Measurements from ENCODE around the gene ZFP42.
A peak's percentile ranks its signal among the peaks of the same experiment; 100 is the strongest.

ZFP42 gene

GRCh38 chr4:188006285-188006848, 10.8 kb downstream of the ZFP42 start:
- TF ChIP-seq, protein P1, sequence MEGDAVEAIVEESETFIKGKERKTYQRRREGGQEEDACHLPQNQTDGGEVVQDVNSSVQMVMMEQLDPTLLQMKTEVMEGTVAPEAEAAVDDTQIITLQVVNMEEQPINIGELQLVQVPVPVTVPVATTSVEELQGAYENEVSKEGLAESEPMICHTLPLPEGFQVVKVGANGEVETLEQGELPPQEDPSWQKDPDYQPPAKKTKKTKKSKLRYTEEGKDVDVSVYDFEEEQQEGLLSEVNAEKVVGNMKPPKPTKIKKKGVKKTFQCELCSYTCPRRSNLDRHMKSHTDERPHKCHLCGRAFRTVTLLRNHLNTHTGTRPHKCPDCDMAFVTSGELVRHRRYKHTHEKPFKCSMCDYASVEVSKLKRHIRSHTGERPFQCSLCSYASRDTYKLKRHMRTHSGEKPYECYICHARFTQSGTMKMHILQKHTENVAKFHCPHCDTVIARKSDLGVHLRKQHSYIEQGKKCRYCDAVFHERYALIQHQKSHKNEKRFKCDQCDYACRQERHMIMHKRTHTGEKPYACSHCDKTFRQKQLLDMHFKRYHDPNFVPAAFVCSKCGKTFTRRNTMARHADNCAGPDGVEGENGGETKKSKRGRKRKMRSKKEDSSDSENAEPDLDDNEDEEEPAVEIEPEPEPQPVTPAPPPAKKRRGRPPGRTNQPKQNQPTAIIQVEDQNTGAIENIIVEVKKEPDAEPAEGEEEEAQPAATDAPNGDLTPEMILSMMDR (IDR thresholded peaks at IDR 0.05; ENCODE audit: low read depth, low read length), result no peak
- DNase-seq (ENCODE audit: extremely low read depth, low read depth), result no peak

DNA sequence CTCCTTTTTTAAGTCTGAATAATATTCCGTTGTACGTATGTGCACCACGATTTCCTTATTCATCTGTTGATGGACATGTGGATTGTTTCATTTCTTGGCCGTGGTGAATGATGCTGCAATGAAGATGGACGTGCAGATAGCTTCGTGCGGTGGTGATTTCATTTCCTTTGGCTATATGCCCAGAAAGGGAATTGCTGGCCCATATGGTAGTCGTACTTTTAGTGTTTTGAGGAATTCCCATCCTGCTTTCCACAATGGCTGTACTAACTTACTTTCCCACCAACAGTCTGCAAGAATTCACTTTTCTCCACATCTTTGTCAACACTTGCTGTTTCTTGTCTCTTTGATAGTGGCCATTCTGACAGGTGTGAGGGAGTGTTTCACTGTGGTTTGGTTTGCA, 12.8 kb downstream of the ZFP42 start:
- TF ChIP-seq, protein P1 (IDR thresholded peaks at IDR 0.05; ENCODE audit: low read depth, low read length), result no peak
- peak; percentile 11 for DNase-seq (ENCODE audit: extremely low read depth, low read depth)

DNA sequence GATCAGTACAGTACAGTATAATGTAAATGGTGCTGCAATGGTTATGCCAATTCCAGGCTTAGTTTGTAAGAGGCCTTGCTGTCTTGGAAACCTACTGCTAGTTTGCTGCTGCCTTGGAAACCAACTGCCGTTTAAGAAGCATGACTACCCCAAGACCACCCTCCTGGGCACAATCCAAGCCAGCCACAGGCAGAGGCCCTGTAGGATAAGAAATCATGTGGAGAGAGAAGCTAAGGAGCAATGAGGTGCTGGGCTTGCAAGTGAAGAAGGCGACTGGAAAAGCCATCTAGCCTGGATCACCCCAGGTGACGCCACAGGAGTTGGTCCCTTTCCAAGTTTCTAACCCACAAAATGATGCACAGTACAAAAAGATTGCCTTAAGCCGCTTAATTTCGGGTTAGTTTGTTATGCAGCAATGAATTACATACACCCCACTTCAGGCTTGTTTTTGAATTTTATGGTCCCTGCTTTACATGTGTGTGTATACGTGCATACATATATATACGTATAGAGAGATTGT, 16.9 kb downstream of the ZFP42 start:
- DNase-seq (ENCODE audit: extremely low read depth, low read depth), result no peak
- TF ChIP-seq, protein P1 (IDR thresholded peaks at IDR 0.05; ENCODE audit: low read depth, low read length), result no peak

DNA sequence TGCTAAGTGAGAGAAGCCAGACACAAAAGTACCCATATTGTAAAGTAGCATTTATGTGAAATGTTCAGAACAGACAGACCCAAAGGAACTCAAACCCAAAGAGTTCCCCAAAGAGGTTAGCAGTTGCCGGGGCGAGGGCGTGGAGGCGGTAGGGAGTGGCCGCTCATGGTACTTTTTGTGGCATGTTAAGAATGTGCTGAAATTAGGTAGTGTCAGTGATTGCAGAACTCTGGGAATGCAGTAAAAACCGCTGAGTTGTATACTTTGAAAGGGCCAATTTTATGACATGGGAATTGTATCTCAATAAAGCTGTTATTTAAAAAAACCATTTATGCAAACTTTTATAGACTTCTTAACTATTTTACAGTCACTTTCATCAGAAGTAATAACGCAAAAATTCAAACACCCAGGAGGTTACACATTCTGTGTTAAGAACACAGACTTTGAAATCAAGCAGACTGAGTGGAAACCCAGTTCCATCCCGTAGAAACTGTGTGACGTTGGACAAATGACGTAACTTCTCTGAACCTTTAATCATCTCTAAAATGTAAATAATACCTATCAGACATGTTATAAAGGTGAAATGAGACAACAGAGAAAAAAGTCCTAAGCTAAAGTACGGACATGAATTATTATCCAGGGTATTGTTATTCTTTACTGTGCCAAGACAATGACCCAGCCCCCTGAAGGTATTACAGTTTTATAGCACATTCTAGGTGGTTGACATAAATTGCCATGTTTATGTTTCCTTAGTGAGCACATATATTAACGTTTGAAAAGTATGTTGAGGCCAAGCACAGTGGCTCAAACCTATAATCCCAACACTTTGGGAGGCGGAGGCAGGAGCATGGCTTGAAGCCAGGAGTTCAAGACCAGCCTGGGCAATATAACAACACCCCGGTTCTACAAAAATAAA, 19.7 kb downstream of the ZFP42 start:
- TF ChIP-seq, protein P1 (IDR thresholded peaks at IDR 0.05; ENCODE audit: low read depth, low read length), result no peak
- DNase-seq (ENCODE audit: extremely low read depth, low read depth), result no peak

DNA sequence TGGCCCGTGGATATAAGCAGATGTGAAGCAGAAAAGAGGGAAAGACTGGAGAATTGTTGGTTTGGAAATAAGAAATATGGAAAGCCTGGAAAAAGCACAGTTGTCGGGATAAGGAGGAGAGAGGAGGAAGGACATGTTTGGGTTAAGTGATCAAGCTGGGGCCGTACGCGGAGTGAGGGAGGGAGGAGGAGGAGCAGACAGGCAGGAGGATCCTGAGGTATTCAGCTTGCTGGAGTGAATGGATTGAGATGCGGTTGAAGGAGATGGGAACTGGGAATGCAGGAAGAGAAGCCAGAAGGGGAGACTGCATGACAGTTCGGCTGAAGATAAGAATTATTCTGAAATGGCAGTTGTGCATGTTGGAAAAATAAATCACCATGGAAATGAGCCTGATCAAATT, 21.2 kb downstream of the ZFP42 start:
- TF ChIP-seq, protein P1 (IDR thresholded peaks at IDR 0.05; ENCODE audit: low read depth, low read length), result no peak
- DNase-seq (ENCODE audit: extremely low read depth, low read depth), result no peak

DNA sequence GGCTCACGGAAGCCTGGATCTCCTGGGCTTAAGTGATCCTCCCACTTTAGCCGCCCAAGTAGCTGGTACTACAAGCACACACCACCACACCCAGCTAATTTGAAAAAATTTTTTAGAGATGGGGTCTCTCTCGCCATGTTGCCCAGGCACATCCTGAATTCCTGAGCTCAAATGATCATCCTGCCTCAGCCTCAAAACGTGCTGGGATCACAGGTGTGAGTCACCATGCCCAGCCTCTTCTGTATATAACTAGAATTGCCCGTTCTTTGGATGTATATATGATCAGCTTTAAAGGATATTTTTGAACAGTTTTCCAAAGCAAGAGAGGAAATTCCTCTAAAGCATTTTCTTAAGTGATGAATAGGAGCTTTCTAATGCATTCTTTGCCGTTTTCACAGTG, 22.7 kb downstream of the ZFP42 start:
- no peak for DNase-seq (ENCODE audit: extremely low read depth, low read depth)
- TF ChIP-seq, protein P1 (IDR thresholded peaks at IDR 0.05; ENCODE audit: low read depth, low read length), result no peak

All from AG09319 (cell line).